ENCODE measurements around the gene TC2N. TPM values are rescaled to one million over a fixed set of nuclear protein-coding genes. Genes with fewer than 3 reads are reported as not detected.
"Not testable (repeated sequence)": the region's sequence is repeated elsewhere in the genome, so short reads cannot be mapped to it uniquely, and the experiment has no call there.

Gene TC2N
- polyA plus RNA-seq (ENCODE audit: insufficient read length in 3 of 3), result 10 to 100 TPM in 2 of 3 donors, 1 to 10 TPM in 1; 9.6 to 13.7 (median 11.4) TPM
- long read RNA-seq, donor 1, partial matches to known transcripts, result 0 of 2 reads
- long read RNA-seq, donor 1, other reads (novel, unspliced or antisense), result 0 of 2 reads
- long read RNA-seq, donor 2, full-length matches to known transcripts, result 2 of 2 reads
- long read RNA-seq, donor 2, partial matches to known transcripts, result 0 of 2 reads
- long read RNA-seq, donor 2, other reads (novel, unspliced or antisense), result 0 of 2 reads
- long read RNA-seq, donor 3, full-length matches to known transcripts, result 2 of 2 reads
- long read RNA-seq, donor 3, partial matches to known transcripts, result 0 of 2 reads
- long read RNA-seq, donor 3, other reads (novel, unspliced or antisense), result 0 of 2 reads
- long read RNA-seq, donor 4, partial matches to known transcripts, result 0 of 2 reads
- long read RNA-seq, donor 4, other reads (novel, unspliced or antisense), result 0 of 2 reads
- long read RNA-seq, donor 5, result 0 reads
- long read RNA-seq, donor 6, result 0 reads
- long read RNA-seq, donor 7, partial matches to known transcripts, result 0 of 4 reads
- long read RNA-seq, donor 7, other reads (novel, unspliced or antisense), result 0 of 4 reads
- long read RNA-seq, donor 8, result 0 reads
- long read RNA-seq, donor 9, full-length matches to known transcripts, result 2 of 2 reads
- long read RNA-seq, donor 9, partial matches to known transcripts, result 0 of 2 reads
- long read RNA-seq, donor 9, other reads (novel, unspliced or antisense), result 0 of 2 reads
- long read RNA-seq, donor 10, result 0 reads
- long read RNA-seq, donor 11, partial matches to known transcripts, result 0 of 1 reads
- long read RNA-seq, donor 11, other reads (novel, unspliced or antisense), result 0 of 1 reads
- long read RNA-seq, donor 12, full-length matches to known transcripts, result 4 of 4 reads
- long read RNA-seq, donor 12, partial matches to known transcripts, result 0 of 4 reads
- long read RNA-seq, donor 12, other reads (novel, unspliced or antisense), result 0 of 4 reads
- long read RNA-seq, donor 13, partial matches to known transcripts, result 0 of 1 reads
- long read RNA-seq, donor 13, other reads (novel, unspliced or antisense), result 0 of 1 reads
- long read RNA-seq, donor 14, result 0 reads
- long read RNA-seq, donor 15, result 0 reads
- long read RNA-seq, donor 16, result 0 reads

DNA sequence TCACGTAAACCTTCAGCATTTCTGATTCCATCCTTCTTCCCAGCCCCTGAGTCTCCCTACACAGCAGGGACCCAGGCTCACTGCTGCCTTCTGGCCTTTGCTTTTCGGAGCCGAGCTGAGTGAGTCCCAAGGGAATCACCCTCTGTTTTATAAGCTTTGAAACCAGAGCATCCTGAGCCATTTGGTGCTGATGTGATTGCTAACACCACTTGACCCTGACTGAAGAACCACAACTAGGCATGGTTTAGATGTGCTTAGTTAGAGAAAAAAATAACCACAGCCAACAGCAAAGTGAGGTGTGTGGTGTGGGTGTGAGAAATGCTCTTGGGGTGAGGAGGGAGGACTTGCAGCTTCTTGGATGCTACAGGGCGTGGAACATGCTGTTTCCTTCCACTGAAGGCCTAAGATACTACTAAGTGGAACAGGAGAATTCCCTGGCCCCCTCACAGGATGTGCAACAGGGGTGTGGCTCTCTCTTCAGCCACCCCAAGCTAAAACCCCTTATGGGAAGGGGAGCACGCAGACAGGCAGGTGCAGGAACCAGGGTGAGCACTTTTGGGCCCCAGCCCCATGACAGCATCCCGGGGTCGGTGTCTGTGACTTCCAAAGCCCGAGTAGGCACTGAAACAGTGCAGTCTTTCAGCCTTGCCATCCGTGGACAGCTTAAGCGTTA, at the start of gene TC2N:
Gene TC2N, minus strand, starts transcription at position 221 of the 673 bp plus-strand sequence. CDS start 53,767 bp downstream, outside the sequence.
- DNase-seq, result no peak

DNA sequence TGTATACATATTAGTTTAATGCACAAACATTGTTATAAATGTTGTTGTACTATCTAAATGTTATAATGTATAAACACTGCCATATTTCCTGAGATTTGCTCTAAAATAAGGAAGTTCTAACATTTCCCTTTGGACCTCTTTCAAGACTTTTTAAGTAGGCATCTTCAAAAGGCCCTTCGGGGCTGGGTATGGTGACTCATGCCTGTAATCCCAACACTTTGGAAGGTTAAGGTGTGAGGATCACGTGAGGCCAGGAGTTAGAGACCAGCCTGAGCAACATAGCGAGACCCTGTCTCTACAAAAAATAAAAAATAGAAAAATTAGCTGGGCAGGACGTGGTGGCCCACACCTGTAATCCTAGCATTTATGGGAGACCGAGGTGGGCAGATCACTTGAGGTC, 44.7 kb upstream of the TC2N start:
- DNase-seq, result no peak

DNA sequence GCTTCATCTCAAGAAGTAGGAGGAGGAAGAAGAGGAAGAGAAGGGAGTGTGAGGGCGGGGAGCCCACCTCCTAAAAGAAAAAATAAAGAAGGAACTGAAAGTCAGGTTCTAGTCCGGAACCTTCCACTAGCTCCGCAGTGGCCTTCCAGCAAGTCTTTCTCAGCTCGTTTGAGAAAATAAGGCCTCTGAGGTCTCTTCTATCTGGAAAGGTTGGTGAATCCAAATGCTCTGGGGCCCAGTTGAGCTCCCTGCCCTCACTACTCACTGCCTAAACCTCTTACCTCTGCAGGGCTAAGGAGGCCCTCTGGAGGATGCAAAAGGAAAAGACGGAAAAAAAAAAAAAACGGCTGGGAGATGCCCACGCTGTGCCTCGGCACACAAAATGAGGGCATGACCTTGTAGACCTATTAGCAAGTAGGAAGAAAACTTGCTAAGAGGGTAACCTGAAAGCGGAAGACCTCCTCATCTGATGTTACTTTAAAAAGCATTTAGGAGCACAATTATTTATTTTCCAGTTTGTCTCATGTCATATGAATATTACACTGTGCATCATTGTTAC, 44.2 kb upstream of the TC2N start:
- no peak for DNase-seq

GRCh38 chr14:91910196-91910595, 42.9 kb upstream of the TC2N start:
- no peak for DNase-seq

- DNase-seq, result no peak
Measured at GRCh38 chr14:91906374-91906773, 39.0 kb upstream of the TC2N start.

- no peak for DNase-seq
Measured at GRCh38 chr14:91904956-91905645, 37.8 kb upstream of the TC2N start.

DNA sequence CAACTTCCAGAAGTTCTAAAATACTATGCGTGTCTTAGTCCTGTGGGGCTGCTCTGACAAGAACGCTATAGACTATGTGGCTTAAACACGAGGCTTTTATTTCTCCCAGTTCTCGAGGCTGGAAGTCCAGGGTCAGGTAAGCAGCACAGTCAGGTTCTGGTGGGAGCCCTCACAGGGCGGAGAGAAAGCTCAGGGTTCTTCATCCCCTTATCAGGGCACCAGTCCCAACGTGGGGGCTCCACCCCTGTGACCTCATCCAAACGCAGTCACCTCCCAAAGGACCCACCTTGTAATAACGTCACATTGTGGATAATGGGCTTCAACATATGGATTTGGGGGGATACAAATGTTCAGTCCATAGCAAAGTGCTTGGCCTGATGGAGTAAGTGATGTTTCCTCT, 37.1 kb upstream of the TC2N start:
- DNase-seq, result no peak

DNA sequence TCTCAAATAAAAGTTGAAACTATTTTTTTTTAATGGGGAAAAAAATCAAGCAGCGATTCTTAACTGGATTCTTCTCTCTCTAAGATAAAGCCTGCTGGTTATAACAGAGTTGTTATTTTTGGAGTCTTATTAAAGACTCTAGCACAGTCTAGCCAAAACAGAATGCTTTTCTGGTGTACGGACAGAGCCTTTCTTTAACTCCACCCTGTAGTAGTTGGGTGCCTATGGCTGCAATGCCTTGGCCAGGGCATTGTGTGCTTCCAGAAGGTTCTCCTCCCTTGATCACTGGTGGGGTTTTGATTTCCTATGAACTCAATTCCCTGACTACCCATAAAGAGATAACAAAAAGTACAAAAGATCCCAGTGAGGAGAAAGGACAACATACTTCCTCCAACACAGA, 35.7 kb upstream of the TC2N start:
- no peak for DNase-seq

GRCh38 chr14:91902336-91902735, 35.0 kb upstream of the TC2N start:
- DNase-seq, result no peak

GRCh38 chr14:91901449-91902226, 34.3 kb upstream of the TC2N start:
- DNase-seq, result no peak

DNA sequence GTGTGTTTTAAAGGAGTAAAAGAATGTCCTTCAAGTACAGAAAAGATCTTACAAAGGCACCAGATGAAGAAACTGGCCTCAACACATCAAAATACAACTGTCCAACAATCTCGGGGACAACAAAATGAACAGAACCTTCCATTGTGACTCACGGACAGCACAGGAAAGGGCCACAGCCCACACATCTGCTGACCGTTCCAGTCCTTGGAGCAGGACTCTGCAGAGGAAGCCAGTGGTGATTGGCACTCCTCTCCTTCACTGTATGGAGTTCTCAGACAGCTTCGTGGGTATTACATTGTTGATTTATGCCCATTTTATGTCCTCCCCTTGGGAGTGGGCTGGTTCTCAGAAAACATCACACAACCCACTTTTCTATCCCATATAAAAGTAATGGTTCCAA, 32.5 kb upstream of the TC2N start:
- DNase-seq, result no peak

- DNase-seq, result no peak
Measured at GRCh38 chr14:91899213-91899612, 31.9 kb upstream of the TC2N start.

DNA sequence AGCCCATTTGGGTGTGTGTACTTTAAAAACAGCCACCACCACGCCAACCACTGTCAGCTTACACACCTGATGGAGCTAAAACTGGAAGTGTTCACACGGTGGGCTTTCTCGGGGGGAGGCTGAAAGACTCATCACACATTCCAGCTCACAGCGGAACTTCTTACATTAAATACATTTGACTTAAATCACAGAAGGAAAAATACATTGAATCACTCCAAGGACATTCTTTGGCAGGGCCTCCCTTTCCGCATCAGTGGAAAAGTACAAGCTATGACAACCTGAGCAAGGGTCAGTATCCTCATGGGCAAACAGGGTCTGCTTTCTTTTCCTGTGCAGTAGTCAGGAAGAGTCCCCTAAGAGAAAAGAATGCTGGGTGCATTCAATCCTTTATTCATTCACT, 31.0 kb upstream of the TC2N start:
- DNase-seq, result no peak

- not testable (repeated sequence) for DNase-seq
Measured at GRCh38 chr14:91897716-91898115, 30.4 kb upstream of the TC2N start.

- DNase-seq, result no peak
Measured at GRCh38 chr14:91897106-91897701, 29.9 kb upstream of the TC2N start.

DNA sequence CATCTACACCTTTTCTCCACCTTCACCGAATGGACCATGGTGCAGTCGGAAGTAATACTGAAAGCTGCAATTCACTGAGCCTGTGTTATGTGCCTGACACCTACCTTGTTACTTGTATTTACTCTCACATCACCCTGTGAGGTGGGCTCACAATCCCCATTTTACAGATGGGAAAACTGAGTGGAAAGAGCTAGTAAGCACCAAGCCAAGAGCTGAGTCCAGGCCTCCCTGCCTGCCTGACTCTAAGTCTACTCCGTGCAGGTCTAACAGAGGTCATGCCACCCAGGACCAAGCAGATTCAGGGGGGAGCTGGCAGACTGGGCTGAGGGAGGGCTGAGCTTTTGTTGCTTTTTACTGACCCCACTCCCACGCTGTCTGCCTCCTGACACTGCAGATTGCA, 29.1 kb upstream of the TC2N start:
- DNase-seq, result no peak

DNA sequence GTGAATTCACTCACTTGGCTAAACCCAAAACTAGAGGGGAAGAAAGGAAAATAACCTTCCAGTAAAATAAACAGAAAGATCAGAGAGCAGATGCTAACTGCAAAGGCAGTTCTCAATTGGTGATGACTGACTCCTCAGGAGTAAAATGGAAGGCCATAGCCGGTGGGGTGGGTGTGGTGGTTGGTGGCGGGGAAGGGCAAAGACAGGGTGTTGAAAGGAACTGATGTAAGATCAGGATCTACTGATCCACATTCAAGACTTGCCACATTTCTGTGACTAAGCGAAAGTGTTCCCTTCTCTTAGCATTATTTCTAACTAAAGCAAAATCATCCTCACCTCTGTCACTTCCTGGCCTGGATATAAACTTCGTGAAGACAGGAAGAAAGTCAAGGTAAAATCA, 26.3 kb upstream of the TC2N start:
- DNase-seq, result no peak

DNA sequence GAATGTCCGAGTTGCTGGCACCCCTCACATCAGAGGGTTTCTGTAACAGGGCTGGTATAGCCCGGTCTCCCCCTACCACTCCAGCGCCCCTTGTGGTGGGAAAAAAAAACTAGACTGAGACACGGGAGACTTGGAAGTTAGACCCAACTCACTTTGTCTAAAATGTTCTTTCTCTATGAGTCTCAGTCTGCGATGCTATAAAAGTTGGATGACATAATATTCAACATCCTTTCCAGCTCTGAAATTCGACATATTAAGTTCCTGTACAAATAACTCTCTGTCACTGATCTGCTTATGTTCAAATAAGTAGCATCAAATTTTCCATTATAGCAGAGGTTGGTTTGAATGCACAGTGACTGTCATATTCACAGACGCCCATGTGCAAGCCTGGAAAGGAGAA, 25.7 kb upstream of the TC2N start:
- DNase-seq, result no peak

DNA sequence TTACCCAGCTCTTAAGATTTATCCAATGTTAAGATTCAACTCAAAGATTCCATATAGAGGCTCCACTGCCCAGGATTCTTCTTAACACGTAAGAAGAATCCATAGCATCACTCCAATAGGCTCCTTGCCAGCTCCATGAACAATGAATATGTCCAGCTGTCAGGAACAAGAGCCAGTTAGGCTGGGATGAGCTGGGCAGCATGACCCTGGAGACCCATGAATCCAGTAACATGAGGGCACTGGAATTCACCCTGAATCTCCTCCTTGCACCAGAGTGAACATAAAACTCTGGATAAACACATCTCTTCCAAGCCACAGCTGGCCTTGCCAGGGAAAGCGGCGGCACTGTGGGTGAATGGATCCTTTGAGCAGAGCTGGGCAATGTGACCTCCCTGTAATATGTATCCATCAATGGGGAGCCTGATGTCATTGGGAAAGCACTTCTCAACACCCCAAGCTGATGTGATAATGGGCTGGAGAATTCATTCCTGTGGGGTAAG, 24.4 kb upstream of the TC2N start:
- no peak for DNase-seq
